HL-60 (cell line): ENCODE measurements around the gene SMO.

Experiments used
- DNase-seq, 2 experiments: peaks; one replicate each; pipeline ENCODE4 v3.0.0-alpha.2; 2010 to 2020; ENCODE audit warnings: low read depth in 1 of 2, low spot score in 1 of 2
- H3K27ac ChIP-seq: fragments of 250-450 bp; sonication (Bioruptor Pico); replicated peaks from 2 replicates; pipeline ENCODE4 v1.5.1; 2020; ENCODE audit warnings: mild to moderate bottlenecking, moderate library complexity
- H3K27me3 ChIP-seq: fragments of 250-450 bp; sonication (Bioruptor Pico); 2 replicates; pipeline ENCODE4 v1.5.1; 2021; ENCODE audit warnings: mild to moderate bottlenecking, moderate library complexity; ENCODE audit not compliant: insufficient read depth, poor library complexity, severe bottlenecking
- H3K4me3 ChIP-seq: replicated peaks from 2 replicates; pipeline ENCODE4 v1.5.1; 2011; ENCODE audit warnings: mild to moderate bottlenecking, control low read depth, low read length; ENCODE audit not compliant: insufficient read depth
- CTCF ChIP-seq: IDR thresholded peaks from one replicate; pipeline ENCODE4 v1.5.1; 2011; ENCODE audit warnings: low read length, control low read depth, inconsistent platforms; ENCODE audit not compliant: insufficient read depth
- GABPA ChIP-seq: IDR thresholded peaks from 2 replicates; pipeline ENCODE4 v1.6.1; 2012; ENCODE audit warnings: low read depth
- POLR2AphosphoS5 ChIP-seq: IDR thresholded peaks from 2 replicates; pipeline ENCODE4 v1.6.1; 2012; ENCODE audit warnings: low read depth
- REST ChIP-seq: IDR thresholded peaks from 2 replicates; pipeline ENCODE4 v1.6.1; 2012; ENCODE audit warnings: low read depth; ENCODE audit not compliant: insufficient replicate concordance
- SPI1 ChIP-seq: IDR thresholded peaks from 2 replicates; pipeline ENCODE4 v1.6.1; 2012; ENCODE audit warnings: low read depth, mild to moderate bottlenecking, borderline replicate concordance

The SMO gene

GRCh38 chr7:129244220-129244619, 55.8 kb downstream of the SMO start:
- DNase-seq = no peak
- no peaks in the 10 kb centered on the region for H3K27me3 ChIP-seq
- no peak overlapping the region for H3K4me3 ChIP-seq
- TF ChIP-seq CTCF = no peak
- TF ChIP-seq POLR2AphosphoS5 = no peak
- TF ChIP-seq GABPA = no peak
- TF ChIP-seq REST = no peak
- no peak for TF ChIP-seq SPI1
- no peak overlapping the region for H3K27ac ChIP-seq

- no peak for DNase-seq
- TF ChIP-seq CTCF = no peak
- TF ChIP-seq POLR2AphosphoS5 = no peak
- no peak for TF ChIP-seq REST
- no peak for TF ChIP-seq SPI1
- Histone ChIP-seq H3K27me3 (no peaks in the 10 kb centered on the region), H3K4me3 (no peak overlapping the region), H3K27ac (no peak overlapping the region)
These were observed 57.1 kb downstream of the SMO start for GRCh38 chr7:129245533-129245932.

GRCh38 chr7:129247087-129247486, 58.7 kb downstream of the SMO start:
- TF ChIP-seq CTCF (no peak), SPI1 (no peak), GABPA (no peak), REST (no peak), POLR2AphosphoS5 (no peak)
- DNase-seq = no peak
- no peak overlapping the region for H3K4me3 ChIP-seq
- H3K27me3 ChIP-seq = no peaks in the 10 kb centered on the region
- no peak overlapping the region for H3K27ac ChIP-seq
